HT1080 (cell line): ENCODE measurements around the gene KLHL34. TPM values are rescaled to one million over a fixed set of nuclear protein-coding genes. Genes with fewer than 3 reads are reported as not detected.

ENCODE experiments used
- DNase-seq: peaks from one replicate; pipeline ENCODE4 v3.0.0-alpha.2; 2015; ENCODE audit warnings: low read depth
- polyA plus RNA-seq, 2 experiments: library from polyadenylated mRNA; depleted of rRNA; stranded (reverse); fragments of >200 nt; gene quantifications; 2 replicates each; pipeline ENCODE4 v1.2.3, GENCODE V29; 2015
- total RNA-seq: library from RNA; depleted of rRNA; stranded (reverse); fragments of >200 nt; shearing (Covaris generic); gene quantifications from 2 replicates; pipeline ENCODE4 v1.2.3, GENCODE V29; 2014; rRNA removed

KLHL34 gene
- total RNA-seq, result not detected in 2 replicates
- not detected in 2 replicates for polyA plus RNA-seq (2015; cell fraction: cytosol; rRNA removed)
- polyA plus RNA-seq (2015; cell fraction: nucleus; rRNA removed), result not detected in 2 replicates

- DNase-seq, result no peak
These were observed at the start of gene KLHL34 for GRCh38 chrX:21658152-21658737. KLHL34 (minus strand) TSS chrX:21658330; CDS start chrX:21657788, 542 bp downstream.

- DNase-seq, result no peak
These were observed 47.1 kb upstream of the KLHL34 start for GRCh38 chrX:21705225-21705624.

GRCh38 chrX:21702725-21703124 lies 44.6 kb upstream of the KLHL34 start:
- no peak for DNase-seq

- DNase-seq, result no peak
These were observed 42.8 kb upstream of the KLHL34 start for GRCh38 chrX:21700967-21701366.

GRCh38 chrX:21700275-21700674 lies 42.1 kb upstream of the KLHL34 start:
- no peak for DNase-seq

- peak; percentile 31 for DNase-seq
These were observed 41.0 kb upstream of the KLHL34 start for GRCh38 chrX:21699136-21699535.

GRCh38 chrX:21698272-21698671 lies 40.1 kb upstream of the KLHL34 start:
- DNase-seq, result no peak

GRCh38 chrX:21691512-21692018 lies 33.4 kb upstream of the KLHL34 start:
- DNase-seq, result peak; percentile 81

- no peak for DNase-seq
These were observed 25.8 kb upstream of the KLHL34 start for GRCh38 chrX:21683941-21684340.

GRCh38 chrX:21678048-21678612 lies 20.0 kb upstream of the KLHL34 start:
- DNase-seq, result no peak

GRCh38 chrX:21675931-21676330 lies 17.8 kb upstream of the KLHL34 start:
- no peak for DNase-seq

- DNase-seq, result no peak
These were observed 16.5 kb upstream of the KLHL34 start for GRCh38 chrX:21674430-21675186.

- DNase-seq, result peak; percentile 60
These were observed 8.5 kb upstream of the KLHL34 start for GRCh38 chrX:21666679-21667078.

- no peak for DNase-seq
These were observed 8.1 kb upstream of the KLHL34 start for GRCh38 chrX:21666252-21666651.

GRCh38 chrX:21662761-21663160 lies 4.6 kb upstream of the KLHL34 start:
- DNase-seq, result no peak

GRCh38 chrX:21661316-21661715 lies 3.2 kb upstream of the KLHL34 start:
- no peak for DNase-seq

GRCh38 chrX:21660156-21660555 lies 2.0 kb upstream of the KLHL34 start:
- DNase-seq, result no peak

- DNase-seq, result no peak
These were observed 1.2 kb upstream of the KLHL34 start for GRCh38 chrX:21659320-21659719.

GRCh38 chrX:21658746-21659145 lies 616 bp upstream of the KLHL34 start:
- DNase-seq, result no peak

- no peak for DNase-seq
These were observed 595 bp downstream of the KLHL34 start for GRCh38 chrX:21657318-21658151.

GRCh38 chrX:21656587-21657317 lies 1.4 kb downstream of the KLHL34 start:
- no peak for DNase-seq
